Chondrocyte (in vitro differentiated cells): ENCODE results near the gene IMP3. TPM values are rescaled to one million over a fixed set of nuclear protein-coding genes. Genes with fewer than 3 reads are reported as not detected.

Experiments used
- DNase-seq: peaks from one replicate; pipeline ENCODE4 v3.0.0; 2021; ENCODE audit warnings: mixed read lengths, low spot score
- H3K27ac Mint-ChIP-seq: one replicate; pipeline ENCODE4 v1.8.0; 2021; ENCODE audit warnings: mild to moderate bottlenecking, moderate library complexity, mixed read lengths; ENCODE audit not compliant: unreplicated experiment
- H3K27me3 Mint-ChIP-seq: 2 replicates; pipeline ENCODE4 v1.8.0; 2021; ENCODE audit warnings: low read depth, mixed read lengths
- H3K36me3 Mint-ChIP-seq: 2 replicates; pipeline ENCODE4 v1.8.0; 2021; ENCODE audit warnings: low read depth, mixed read lengths
- H3K4me1 Mint-ChIP-seq: 2 replicates; pipeline ENCODE4 v1.8.0; 2021; ENCODE audit warnings: low read depth, mild to moderate bottlenecking, mixed read lengths
- H3K4me3 Mint-ChIP-seq: one replicate; pipeline ENCODE4 v1.8.0; 2021; ENCODE audit warnings: mild to moderate bottlenecking, moderate library complexity, mixed read lengths; ENCODE audit not compliant: unreplicated experiment
- H3K9me3 Mint-ChIP-seq: 2 replicates; pipeline ENCODE4 v1.8.0; 2021; ENCODE audit warnings: low read depth, mixed read lengths
- total RNA-seq: library from RNA; stranded (reverse); gene quantifications from 3 replicates; pipeline ENCODE4 v1.2.1, GENCODE V29; 2021
- TF ChIP-seq, protein P1 (sequence below): fragments of 200-600 bp; sonication (generic); IDR thresholded peaks from 2 replicates; pipeline ENCODE4 v1.5.0; 2021; ENCODE audit warnings: antibody characterized with exemption, mild to moderate bottlenecking, moderate library complexity

The IMP3 gene
- total RNA-seq, 1 donor from 2014 or later = 29.0 TPM

DNA sequence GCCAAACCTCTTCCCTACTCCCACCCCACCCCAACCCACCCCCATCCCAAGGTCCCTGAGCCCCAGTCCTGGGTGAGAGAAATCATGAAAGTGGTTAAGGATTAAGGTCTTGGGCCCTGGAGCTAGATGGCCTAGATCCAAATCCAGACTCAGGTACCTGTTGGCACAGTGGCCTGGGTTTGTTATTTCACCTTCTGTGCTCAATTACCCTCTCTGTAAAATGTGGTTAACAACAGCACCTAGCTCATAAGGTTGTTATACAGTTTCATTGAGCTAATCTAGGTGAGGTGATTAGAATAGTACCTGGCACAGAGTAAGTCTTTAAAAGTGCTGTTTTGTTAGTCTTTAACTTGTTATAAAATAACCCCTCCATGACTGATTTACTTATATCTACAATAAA lies 8.1 kb downstream of the IMP3 start:
- no peak overlapping the region for H3K27ac Mint-ChIP-seq
- H3K27me3 Mint-ChIP-seq = no peaks in the 10 kb centered on the region
- TF ChIP-seq, protein P1, sequence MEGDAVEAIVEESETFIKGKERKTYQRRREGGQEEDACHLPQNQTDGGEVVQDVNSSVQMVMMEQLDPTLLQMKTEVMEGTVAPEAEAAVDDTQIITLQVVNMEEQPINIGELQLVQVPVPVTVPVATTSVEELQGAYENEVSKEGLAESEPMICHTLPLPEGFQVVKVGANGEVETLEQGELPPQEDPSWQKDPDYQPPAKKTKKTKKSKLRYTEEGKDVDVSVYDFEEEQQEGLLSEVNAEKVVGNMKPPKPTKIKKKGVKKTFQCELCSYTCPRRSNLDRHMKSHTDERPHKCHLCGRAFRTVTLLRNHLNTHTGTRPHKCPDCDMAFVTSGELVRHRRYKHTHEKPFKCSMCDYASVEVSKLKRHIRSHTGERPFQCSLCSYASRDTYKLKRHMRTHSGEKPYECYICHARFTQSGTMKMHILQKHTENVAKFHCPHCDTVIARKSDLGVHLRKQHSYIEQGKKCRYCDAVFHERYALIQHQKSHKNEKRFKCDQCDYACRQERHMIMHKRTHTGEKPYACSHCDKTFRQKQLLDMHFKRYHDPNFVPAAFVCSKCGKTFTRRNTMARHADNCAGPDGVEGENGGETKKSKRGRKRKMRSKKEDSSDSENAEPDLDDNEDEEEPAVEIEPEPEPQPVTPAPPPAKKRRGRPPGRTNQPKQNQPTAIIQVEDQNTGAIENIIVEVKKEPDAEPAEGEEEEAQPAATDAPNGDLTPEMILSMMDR = no peak
- no peak overlapping the region for H3K4me3 Mint-ChIP-seq
- DNase-seq = no peak
- H3K4me1 Mint-ChIP-seq = peaks cover under 1% of the 10 kb centered on the region
- no peaks in the 10 kb centered on the region for H3K36me3 Mint-ChIP-seq
- no peaks in the 10 kb centered on the region for H3K9me3 Mint-ChIP-seq

DNA sequence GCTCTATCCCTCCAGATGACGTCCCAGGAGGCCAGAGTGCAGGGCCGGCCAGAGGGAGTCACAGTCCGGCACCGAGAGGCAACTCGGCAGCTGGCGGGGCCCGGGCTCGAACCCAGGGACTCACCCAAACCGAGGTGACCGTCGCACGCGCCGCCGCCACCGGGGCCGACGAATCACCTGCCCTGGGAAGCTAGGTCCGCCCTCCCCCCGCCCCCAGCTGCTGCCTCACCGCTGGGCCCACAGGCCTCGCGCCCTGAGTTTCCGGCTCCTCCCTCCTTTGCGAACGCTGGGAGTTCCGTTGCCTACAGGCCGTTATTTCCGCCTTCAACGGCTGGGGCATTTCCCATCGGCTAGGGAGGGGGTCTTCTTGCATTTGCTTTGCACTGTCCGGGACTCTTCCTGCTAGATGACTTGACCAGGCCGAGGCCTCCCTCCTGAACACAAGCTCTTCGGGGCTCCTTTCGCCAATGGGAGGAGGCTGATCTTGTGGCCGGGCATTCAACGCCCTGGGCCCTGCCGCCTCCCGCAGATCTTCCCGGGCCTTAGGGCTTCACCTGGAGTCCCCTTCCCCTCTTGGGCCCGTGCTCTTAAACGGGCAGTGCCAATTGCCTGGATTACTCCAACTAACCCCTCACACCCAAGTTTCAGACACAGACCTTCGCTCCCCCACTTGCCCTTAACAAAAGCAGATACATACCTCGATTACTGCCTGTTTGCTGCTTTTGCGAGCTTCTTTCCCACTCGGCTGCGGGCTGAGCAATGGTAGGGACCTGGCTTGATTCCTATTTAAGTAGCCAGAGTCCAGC lies 14.3 kb downstream of the IMP3 start, which contains the start of gene SNUPN:
TSS of gene SNUPN (minus strand) at position 184 of the 806 bp plus-strand sequence. CDS start 4,674 bp downstream, outside the sequence.
- TF ChIP-seq, protein P1 = no peak
- peak within 1 kb of the TSS; percentile 90 for H3K4me3 Mint-ChIP-seq
- H3K27ac Mint-ChIP-seq = peak within 1 kb of the TSS; percentile 96
- peaks cover 29% of the 10 kb centered on the region for H3K4me1 Mint-ChIP-seq
- H3K36me3 Mint-ChIP-seq = no peaks in the 10 kb centered on the region
- H3K27me3 Mint-ChIP-seq = no peaks in the 10 kb centered on the region
- peak; percentile 97 for DNase-seq
- H3K9me3 Mint-ChIP-seq = no peaks in the 10 kb centered on the region

DNA sequence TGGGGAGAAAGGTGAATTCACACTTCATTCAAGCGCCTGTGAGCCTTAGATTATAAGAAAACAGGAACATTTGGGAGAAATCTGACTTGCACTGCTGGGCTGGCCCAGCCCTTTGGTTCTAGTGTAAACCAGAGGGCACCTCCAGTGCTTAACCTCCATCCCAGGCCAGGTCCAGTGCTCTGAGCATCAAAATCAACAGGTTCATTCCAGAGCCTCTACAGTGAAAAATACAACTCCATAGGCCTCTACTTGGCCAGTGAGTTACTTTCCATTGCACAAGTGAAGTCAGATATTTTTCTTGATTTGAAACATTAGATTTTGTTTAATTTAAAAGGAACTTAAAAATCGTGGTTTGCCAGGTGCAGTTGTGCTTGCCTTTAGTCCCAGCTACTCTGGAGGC lies 17.5 kb downstream of the IMP3 start:
- Mint-ChIP-seq H3K9me3 (no peaks in the 10 kb centered on the region), H3K4me3 (no peak overlapping the region), H3K27ac (peak overlapping the region; percentile 86)

DNA sequence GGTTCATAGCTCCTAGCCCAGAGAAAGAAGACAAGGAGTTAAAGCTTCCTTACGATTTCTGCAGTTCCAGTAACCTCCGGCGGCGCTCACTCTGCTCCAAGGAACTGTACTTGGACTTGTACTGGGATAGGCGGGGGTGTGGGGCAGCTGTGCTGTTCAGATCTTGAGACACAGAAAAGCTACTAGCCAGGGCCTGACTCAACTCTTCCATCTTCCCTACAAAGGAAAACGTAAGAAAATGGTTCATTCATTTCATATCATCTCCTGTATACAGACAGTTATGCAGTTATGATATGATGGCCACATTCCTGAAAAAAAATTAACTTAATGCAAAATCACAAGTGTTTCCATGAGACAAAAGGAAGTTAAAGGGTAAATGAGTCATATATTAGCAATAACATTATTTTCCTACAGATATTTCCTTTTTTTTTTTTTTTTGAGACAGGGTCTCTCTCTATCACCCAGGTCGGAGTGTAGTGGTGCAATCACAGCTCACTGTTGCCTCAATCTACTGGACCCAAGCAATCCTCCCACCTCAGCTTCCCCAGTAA lies 19.1 kb downstream of the IMP3 start:
- DNase-seq = peak; percentile 91
- TF ChIP-seq, protein P1 = peak; percentile 70
- H3K36me3 Mint-ChIP-seq = peaks cover 11% of the 10 kb centered on the region
- peaks cover 34% of the 10 kb centered on the region for H3K4me1 Mint-ChIP-seq
- no peaks in the 10 kb centered on the region for H3K9me3 Mint-ChIP-seq
- H3K27ac Mint-ChIP-seq = peak overlapping the region; percentile 93
- H3K4me3 Mint-ChIP-seq = peak overlapping the region; percentile 66
- no peaks in the 10 kb centered on the region for H3K27me3 Mint-ChIP-seq

More for the DNA sequence above, 17.5 kb downstream of the IMP3 start:
- no peaks in the 10 kb centered on the region for H3K27me3 Mint-ChIP-seq
- peaks cover 40% of the 10 kb centered on the region for H3K4me1 Mint-ChIP-seq
- no peak for DNase-seq
- TF ChIP-seq, protein P1 = no peak
- peaks cover 1% of the 10 kb centered on the region for H3K36me3 Mint-ChIP-seq

DNA sequence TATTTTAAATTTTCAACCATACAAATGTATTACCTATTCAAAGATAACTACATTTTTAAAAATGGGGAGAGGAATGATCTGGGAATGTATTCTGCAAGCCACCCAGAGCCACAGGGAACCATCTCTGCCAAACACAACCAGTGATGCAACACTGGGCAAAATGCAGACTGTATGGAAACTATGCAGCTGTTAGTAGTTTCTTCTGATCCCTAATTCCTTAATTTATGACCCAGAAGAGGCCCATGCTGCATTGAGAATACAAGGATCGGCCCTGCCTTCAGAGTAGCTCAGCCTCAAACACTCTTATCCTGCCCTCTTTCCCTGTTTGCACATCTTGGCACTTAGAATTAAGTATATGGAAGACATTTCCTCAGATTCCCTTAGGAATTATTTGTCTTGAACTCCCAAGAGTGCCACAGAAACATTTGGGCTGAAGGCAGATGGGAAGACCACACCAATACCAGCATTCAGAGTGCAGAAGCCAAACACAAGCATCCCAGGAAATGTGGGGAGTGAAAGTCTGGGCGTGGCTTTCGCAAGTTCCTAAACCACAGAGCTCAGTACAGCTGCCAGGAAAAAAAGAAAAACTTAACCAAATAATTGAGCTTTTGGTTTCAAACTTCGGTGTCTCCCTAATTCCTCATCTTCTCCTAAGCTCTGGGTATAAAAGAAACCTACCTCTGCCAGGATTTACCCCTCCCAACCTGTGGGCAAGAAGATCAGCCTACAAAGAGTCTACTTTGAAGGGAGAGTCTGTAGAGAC lies 19.8 kb downstream of the IMP3 start:
- peak overlapping the region; percentile 93 for H3K27ac Mint-ChIP-seq
- H3K4me1 Mint-ChIP-seq = peaks cover 32% of the 10 kb centered on the region
- peaks cover 15% of the 10 kb centered on the region for H3K36me3 Mint-ChIP-seq
- no peaks in the 10 kb centered on the region for H3K27me3 Mint-ChIP-seq
- TF ChIP-seq, protein P1 = no peak
- DNase-seq = no peak
- no peaks in the 10 kb centered on the region for H3K9me3 Mint-ChIP-seq
- H3K4me3 Mint-ChIP-seq = peak overlapping the region; percentile 66
